Fibroblast of lung (primary cell): ENCODE measurements around the gene TBC1D5. TPM values are rescaled to one million over a fixed set of nuclear protein-coding genes. Genes with fewer than 3 reads are reported as not detected.

Experiments
- DNase-seq, 2 donors: peaks; one replicate each; pipeline versions ENCODE4 v3.0.0 to v3.0.0-alpha.2; 2010; ENCODE audit warnings: low read depth in 2 of 2
- H2AFZ ChIP-seq: 2 replicates; pipeline ENCODE4 v1.5.1; 2012; ENCODE audit warnings: low read length, control low read depth, inconsistent platforms
- H3K27ac ChIP-seq: 2 replicates; pipeline ENCODE4 v1.5.1; 2011; ENCODE audit warnings: low read length, control low read depth; ENCODE audit not compliant: insufficient read depth
- H3K27me3 ChIP-seq: 2 replicates; pipeline ENCODE4 v1.5.1; 2011; ENCODE audit warnings: mild to moderate bottlenecking, low read length; ENCODE audit not compliant: control insufficient read depth, insufficient read depth
- H3K36me3 ChIP-seq: 2 replicates; pipeline ENCODE4 v1.5.1; 2011; ENCODE audit warnings: low read length; ENCODE audit not compliant: control insufficient read depth, insufficient read depth
- H3K4me1 ChIP-seq: 2 replicates; pipeline ENCODE4 v1.5.1; 2011; ENCODE audit warnings: low read length; ENCODE audit not compliant: control insufficient read depth, insufficient read depth; ENCODE audit errors: extremely low read depth
- H3K4me2 ChIP-seq: 2 replicates; pipeline ENCODE4 v1.5.1; 2011; ENCODE audit warnings: low read length, control low read depth; ENCODE audit not compliant: insufficient read depth; ENCODE audit errors: extremely low read depth
- H3K4me3 ChIP-seq, 4 experiments: fragments of 200-600 bp in 1 of 4; sonication (generic) in 1 of 4; replicated peaks in 1 of 4; 2 replicates each; pipeline ENCODE4 v1.5.1; 2011 to 2016; ENCODE audit warnings: low read length in 4 of 4, low read depth in 3 of 4, mild to moderate bottlenecking in 3 of 4, control low read depth in 2 of 4, inconsistent platforms in 1 of 4, mixed read lengths in 1 of 4; ENCODE audit not compliant: insufficient read depth in 1 of 4; ENCODE audit errors: control extremely low read depth in 1 of 4
- H3K79me2 ChIP-seq: 2 replicates; pipeline ENCODE4 v1.5.1; 2012; ENCODE audit warnings: mild to moderate bottlenecking, low read length, inconsistent platforms; ENCODE audit not compliant: control insufficient read depth, insufficient read depth
- H3K9ac ChIP-seq: 2 replicates; pipeline ENCODE4 v1.5.1; 2011; ENCODE audit warnings: mild to moderate bottlenecking, low read length, control low read depth; ENCODE audit not compliant: insufficient read depth
- H3K9me3 ChIP-seq: 2 replicates; pipeline ENCODE4 v1.5.1; 2012; ENCODE audit warnings: low read depth, low read length; ENCODE audit not compliant: control insufficient read depth, insufficient read depth
- H4K20me1 ChIP-seq: 2 replicates; pipeline ENCODE4 v1.5.1; 2011; ENCODE audit warnings: low read length; ENCODE audit not compliant: control insufficient read depth, insufficient read depth; ENCODE audit errors: extremely low read depth
- CTCF ChIP-seq, 2 donors: IDR thresholded peaks in 1 of 2; conservative IDR thresholded peaks in 1 of 2; 1 replicate in 1 of 2; 2 replicates in 1 of 2; pipeline ENCODE4 v1.5.1; 2011 to 2012; ENCODE audit warnings: low read length in 2 of 2, control low read depth in 1 of 2, inconsistent platforms in 1 of 2, low read depth in 1 of 2, mild to moderate bottlenecking in 1 of 2
- EZH2 ChIP-seq: IDR thresholded peaks from 2 replicates; pipeline ENCODE4 v1.5.1; 2012; ENCODE audit warnings: low read length, control low read depth, mild to moderate bottlenecking; ENCODE audit errors: missing control alignments
- polyA plus RNA-seq, 2 donors: library from polyadenylated mRNA; depleted of rRNA in 1 of 2; stranded (reverse) in 1 of 2; unstranded in 1 of 2; fragments of >200 nt; gene quantifications; 2 replicates each; pipeline ENCODE4 v1.2.1, GENCODE V29; 2011 to 2012; ENCODE audit warnings: missing spikeins in 1 of 2
- total RNA-seq: library from RNA; depleted of rRNA; stranded (reverse); fragments of >200 nt; gene quantifications from 2 replicates; pipeline ENCODE4 v1.2.1, GENCODE V29; 2014

The TBC1D5 gene
- total and polyA plus RNA-seq, 2 donors (not counting 1 experiment from before 2014, with no cell fraction given), result 43.6 to 129 TPM

GRCh38 chr3:17607905-17608304 lies 134.5 kb downstream of the TBC1D5 start:
- peaks cover 4% of the 10 kb centered on the region for H3K4me1 ChIP-seq
- TF ChIP-seq CTCF (conservative IDR thresholded peaks at IDR 0.05 in 1 of 2, IDR thresholded peaks at IDR 0.05 in 1 of 2; ENCODE audit: low read depth in 1 of 2, low read length in 2 of 2) (no peak), EZH2 (no peak)
- no peak overlapping the region for H3K27ac ChIP-seq
- H3K79me2 ChIP-seq, result no peaks in the 10 kb centered on the region
- no peak overlapping the region for H3K4me2 ChIP-seq
- H4K20me1 ChIP-seq, result no peaks in the 10 kb centered on the region
- H3K27me3 ChIP-seq, result no peaks in the 10 kb centered on the region
- H2AFZ ChIP-seq, result no peak overlapping the region
- no peak for DNase-seq
- no peaks in the 10 kb centered on the region for H3K36me3 ChIP-seq
- no peak overlapping the region for H3K9ac ChIP-seq
- H3K4me3 ChIP-seq, result no peak overlapping the region
- no peaks in the 10 kb centered on the region for H3K9me3 ChIP-seq

- H3K4me1 ChIP-seq, result peaks cover 4% of the 10 kb centered on the region
- no peaks in the 10 kb centered on the region for H3K27me3 ChIP-seq
- no peak overlapping the region for H3K9ac ChIP-seq
- no peak for TF ChIP-seq CTCF (conservative IDR thresholded peaks at IDR 0.05 in 1 of 2, IDR thresholded peaks at IDR 0.05 in 1 of 2; ENCODE audit: low read depth in 1 of 2, low read length in 2 of 2)
- TF ChIP-seq EZH2, result no peak
- no peaks in the 10 kb centered on the region for H4K20me1 ChIP-seq
- no peaks in the 10 kb centered on the region for H3K79me2 ChIP-seq
- H3K36me3 ChIP-seq, result no peaks in the 10 kb centered on the region
- no peak overlapping the region for H2AFZ ChIP-seq
- no peaks in the 10 kb centered on the region for H3K9me3 ChIP-seq
- peak in 1 of 2 donors; percentile 6 for DNase-seq
- no peak overlapping the region for H3K4me2 ChIP-seq
- no peak overlapping the region for H3K27ac ChIP-seq
- no peak overlapping the region for H3K4me3 ChIP-seq
These were observed 136.5 kb downstream of the TBC1D5 start for GRCh38 chr3:17605934-17606333.

DNA sequence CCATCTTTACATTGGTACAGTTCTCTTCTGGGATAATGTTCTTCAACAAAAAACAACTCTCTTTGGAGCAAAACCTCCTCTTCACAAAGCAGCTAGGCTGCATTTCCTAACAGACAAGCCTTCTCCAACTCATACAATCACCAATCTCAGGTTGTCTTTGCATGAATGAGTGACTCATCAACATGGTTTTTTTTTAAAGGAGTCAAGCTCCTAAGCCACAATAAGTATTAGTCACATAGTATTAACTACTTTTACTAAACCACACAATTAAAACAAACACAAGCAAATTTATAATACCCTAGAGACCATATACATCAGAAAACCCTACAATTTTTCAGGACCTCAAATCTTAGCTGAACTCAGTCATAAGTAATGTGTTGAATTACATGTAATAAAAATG lies 137.4 kb downstream of the TBC1D5 start:
- peak overlapping the region; percentile 25 for H3K4me2 ChIP-seq
- H3K4me1 ChIP-seq, result peaks cover 4% of the 10 kb centered on the region
- no peak overlapping the region for H3K27ac ChIP-seq
- no peak overlapping the region for H3K9ac ChIP-seq
- H2AFZ ChIP-seq, result no peak overlapping the region
- H3K9me3 ChIP-seq, result no peaks in the 10 kb centered on the region
- no peaks in the 10 kb centered on the region for H3K36me3 ChIP-seq
- TF ChIP-seq EZH2, result no peak
- no peak for TF ChIP-seq CTCF (conservative IDR thresholded peaks at IDR 0.05 in 1 of 2, IDR thresholded peaks at IDR 0.05 in 1 of 2; ENCODE audit: low read depth in 1 of 2, low read length in 2 of 2)
- no peaks in the 10 kb centered on the region for H4K20me1 ChIP-seq
- H3K79me2 ChIP-seq, result no peaks in the 10 kb centered on the region
- no peaks in the 10 kb centered on the region for H3K27me3 ChIP-seq
- peak; percentile 82 to 90 for DNase-seq
- no peak overlapping the region for H3K4me3 ChIP-seq
